ELR (cell line): ENCODE data around the gene TM9SF4.
A peak's percentile ranks its signal among the peaks of the same experiment; 100 is the strongest.
"Not testable (repeated sequence)": the region's sequence is repeated elsewhere in the genome, so short reads cannot be mapped to it uniquely, and the experiment has no call there.

Source experiments
- DNase-seq: peaks from one replicate; pipeline ENCODE4 v3.0.0-alpha.2; 2015; ENCODE audit warnings: low read depth

The TM9SF4 gene

DNA sequence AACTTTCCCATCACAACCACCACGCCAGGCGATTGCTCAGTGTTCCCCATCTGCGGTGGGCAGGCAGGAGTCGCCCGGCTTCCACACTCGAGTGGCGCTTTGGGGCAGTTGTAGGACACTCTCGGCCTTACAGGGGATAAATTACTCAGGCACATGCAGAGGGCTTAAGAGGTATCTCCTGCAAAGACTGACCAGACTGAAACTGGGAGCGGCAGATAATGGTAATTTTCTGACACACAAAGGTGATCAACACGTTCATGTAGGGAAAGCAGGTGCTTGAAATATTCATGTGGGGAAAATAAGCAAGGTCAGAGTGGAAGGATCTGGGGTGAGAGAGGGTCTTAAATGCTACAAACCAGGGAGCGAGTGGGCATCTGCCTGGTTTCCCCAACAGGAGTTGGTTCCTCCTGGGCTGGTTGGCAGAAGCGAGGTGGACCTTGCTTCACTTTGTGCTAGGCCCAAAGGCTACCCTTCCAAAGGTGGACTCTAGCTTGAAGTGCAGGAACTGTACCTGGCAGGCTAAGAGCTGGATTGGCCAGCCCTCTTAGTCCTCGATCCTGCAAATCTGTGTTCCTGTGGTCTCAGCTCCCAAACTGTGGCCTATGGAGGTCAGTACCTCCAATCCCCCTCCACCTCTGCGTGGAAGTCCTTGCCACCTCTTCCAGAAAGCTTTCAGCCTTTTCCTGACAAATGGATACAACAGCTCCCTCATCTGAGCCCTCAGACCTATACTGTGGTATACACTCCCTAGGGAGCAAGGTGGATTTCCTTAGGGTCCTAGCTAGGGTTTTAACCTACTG is 81.3 kb downstream of the TM9SF4 start:
- no peak for DNase-seq

DNA sequence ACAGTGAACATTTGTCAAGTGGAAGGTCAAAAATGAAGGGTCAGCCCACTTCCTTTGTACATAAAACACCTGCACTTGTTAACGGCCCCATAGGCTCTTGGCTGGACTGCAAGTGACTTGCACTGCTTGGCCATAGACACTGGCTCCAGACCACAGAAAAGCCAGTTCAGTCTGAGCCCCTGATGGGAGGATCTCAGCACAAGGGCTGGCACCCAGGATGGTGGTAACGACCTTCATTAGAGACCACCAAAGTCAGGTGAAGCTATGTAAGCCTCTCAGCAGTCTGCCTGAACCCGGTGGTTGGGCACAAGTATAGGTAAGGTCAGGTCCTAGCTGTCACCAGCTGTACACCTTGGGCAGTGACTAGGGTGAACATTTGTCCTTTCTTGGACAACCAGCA is 81.9 kb downstream of the TM9SF4 start:
- DNase-seq, result no peak

DNA sequence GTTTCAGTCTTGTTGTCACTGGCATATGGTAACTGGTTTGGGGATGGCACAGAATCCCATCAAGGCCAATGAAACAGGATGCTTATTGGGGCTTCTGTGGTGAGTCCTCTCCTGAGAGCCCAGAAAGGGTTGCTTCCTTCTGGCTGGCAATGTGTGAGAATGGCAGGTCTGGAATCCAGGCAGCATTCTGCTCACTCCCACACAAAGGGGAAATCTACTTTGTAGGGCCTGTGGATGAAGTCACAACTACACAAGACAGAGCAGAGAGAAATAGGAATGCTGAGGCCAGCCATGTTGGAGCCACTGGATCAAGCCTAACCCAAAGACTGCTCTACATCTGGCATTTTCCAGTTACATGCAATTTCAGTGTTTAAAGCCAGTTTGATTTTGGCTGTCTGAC is 82.4 kb downstream of the TM9SF4 start:
- no peak for DNase-seq

DNA sequence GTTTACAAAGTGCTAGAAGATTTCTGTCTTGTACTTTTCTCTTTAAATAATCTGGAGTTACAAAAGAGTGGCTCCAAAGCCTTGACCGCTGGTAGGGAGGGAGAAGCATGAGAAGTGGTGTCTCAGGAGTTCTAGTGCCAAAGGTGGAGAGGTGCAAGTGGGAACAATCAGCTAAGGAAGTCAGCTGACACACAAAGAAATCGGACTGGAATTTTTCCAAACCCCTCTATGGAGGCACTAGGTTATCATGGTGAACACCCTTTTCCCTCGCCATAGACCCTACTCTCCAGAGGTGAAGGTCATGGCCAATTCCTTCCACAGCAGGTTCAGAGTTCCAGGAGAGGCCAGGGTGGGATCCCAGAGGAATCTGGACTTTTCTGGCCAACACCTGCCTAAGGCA is 83.2 kb downstream of the TM9SF4 start:
- DNase-seq, result no peak

DNA sequence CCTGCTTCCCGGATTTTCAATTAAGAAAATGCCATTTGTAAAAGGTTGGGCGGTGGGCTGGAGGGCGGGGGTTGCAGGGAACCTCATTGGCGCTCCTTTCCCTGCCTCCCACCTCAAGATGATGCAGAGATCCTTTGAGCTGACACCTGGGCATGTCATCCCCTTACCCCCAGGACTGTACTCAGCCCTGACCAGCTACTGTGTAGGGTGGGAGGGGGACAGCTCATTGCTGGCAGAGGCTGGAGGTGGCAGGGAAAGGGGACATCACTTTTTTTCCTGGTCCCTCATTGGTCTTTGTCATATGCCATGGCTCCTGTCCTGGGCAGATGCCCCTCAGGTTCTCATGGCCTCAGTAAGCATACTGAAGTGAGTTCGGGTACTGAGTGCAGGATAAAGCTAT is 83.8 kb downstream of the TM9SF4 start:
- DNase-seq, result not testable (repeated sequence)

DNA sequence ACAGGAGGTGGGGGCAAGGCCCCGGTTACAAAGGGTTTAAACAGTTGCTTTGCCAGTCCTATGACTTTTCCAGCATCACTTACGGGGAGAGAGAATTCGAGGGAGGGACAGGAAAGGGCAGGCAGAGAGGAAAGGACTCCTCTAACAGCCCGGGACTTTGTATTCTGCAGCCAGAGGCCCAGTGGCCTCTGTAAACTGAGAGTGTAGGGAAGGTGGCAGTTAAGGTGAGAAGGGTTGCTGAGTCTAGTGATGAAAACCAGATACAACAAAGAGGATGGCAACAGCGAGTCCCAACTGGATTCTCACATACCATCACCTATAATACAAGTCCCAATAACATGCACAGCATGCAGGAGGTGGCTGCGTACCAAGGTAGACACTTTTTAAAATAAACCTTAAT is 84.5 kb downstream of the TM9SF4 start:
- DNase-seq, result no peak

DNA sequence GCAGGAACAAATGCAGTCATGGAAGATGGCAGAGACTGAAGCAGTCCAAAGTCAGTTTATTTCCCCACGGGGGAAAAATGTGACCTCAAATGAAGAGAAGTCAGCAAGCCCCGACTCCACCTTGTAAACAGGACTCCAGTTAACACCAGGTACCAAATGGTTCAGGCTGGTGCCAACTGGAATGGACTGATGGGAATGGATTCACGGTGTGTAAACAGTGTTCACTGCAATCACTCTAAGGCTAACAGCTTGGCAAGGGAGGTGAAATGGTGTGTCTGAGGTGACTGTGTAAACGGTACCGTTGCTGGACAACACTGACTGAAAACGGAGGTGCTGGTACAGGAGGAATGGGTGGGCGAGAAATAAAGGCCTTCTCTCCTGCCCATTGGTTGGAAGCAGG is 86.1 kb downstream of the TM9SF4 start:
- DNase-seq, result no peak

DNA sequence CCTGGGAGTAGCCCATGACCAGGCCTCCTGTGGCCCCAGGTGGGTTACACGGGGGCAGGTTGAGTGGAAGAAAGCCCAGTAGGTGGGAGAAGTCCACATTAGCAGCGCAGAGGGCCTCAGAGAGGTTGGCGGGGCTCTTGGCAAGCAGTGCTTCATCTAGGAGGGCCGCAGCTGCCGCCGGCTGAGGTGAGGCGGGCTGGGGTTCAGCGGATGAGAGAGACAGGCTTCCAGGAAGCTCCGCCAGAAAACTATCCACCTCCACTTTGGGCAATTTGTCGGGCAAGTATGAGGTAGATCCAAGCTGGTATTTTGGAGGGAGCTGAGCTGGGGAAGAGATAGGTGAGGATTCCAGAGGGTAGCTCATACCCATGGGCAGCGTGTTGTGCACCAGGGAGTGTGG is 87.1 kb downstream of the TM9SF4 start:
- not testable (repeated sequence) for DNase-seq

DNA sequence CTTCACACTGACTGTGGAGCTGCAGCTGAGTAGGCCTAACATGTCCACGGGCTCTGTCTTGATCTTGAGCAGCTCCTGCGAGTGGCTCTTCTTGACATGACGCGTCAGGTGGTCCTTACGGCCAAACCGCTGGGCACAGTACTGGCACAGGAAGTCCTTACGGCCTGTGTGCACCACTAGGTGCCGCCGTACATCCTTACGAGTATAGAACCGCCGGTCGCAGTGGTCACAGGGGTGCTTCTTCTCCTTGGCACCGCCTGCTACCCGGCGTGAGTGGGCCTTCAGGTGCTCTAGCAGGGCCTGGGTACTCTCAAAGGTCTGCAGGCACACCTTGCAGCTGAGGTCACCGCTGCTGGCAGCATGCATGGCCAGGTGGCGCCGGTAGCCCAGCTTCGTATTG is 87.6 kb downstream of the TM9SF4 start:
- not testable (repeated sequence) for DNase-seq

DNA sequence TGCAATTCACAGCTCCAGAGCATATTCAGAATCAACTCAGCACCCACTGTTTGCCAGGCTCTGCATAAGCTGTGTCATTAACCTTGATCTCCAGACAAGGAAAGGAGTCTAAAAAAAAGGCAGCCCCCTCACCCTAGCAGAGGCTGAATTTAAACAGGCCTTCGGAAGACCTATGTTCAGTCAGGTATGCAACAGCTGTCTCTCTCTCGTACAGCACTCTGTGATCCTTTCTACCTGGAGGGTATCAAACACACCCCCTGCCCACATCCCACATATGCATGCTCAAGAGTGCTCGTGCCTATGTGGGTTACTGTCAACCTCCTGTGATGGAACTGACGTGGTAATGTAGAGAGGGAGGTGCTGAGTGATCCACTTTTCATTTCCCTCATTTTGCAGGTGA is 89.5 kb downstream of the TM9SF4 start:
- no peak for DNase-seq

DNA sequence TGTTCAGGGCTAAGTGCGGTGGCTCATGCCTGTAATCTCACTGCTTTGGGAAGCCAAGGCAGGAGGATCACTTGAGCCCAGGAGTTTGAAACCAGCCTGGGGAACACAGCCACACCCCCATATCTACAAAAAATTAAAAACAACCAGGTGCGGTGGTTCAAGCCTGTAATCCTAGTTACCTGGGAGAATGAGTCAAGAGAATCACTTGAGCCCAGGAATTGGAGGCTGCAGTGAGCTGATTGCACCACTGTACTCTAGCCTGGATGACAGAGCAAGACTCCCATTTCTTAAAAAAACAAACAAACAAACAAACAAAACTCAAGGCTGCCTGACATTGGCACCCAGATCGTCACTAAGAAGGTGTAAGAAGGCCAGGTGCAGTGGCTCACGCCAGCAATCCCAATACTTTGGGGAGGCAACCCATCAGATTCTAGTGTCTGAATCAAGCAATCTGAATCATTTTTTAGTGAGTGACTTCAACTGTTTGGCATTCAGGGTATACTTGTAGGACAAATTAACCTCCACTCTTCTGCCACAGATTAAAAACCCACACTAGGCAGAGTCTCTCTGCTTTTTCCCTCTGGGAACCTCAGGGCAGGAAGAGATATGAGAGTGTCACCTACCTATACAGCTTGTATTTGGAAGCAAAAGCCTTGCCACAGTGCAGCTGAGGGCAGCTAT is 91.9 kb downstream of the TM9SF4 start:
- peak; percentile 63 for DNase-seq

DNA sequence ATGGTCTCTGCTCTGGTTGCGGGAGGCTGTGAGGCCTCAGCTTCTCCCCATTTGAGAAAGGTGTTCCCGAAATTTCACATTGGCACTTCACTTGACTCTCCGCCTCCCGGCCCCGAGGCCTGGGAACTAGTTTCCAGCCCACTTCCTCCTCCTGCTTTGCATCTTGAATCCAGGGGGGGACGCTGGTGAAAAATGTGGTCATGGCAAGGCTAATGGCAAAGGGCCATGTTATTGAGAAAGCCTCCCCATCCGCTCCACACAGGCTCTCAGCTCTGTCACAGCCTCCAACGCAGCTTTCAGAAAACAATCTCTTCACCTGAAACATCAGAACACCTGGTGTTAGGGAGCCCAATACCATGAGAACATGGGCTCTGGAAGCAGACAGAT is 92.5 kb downstream of the TM9SF4 start:
- no peak for DNase-seq

DNA sequence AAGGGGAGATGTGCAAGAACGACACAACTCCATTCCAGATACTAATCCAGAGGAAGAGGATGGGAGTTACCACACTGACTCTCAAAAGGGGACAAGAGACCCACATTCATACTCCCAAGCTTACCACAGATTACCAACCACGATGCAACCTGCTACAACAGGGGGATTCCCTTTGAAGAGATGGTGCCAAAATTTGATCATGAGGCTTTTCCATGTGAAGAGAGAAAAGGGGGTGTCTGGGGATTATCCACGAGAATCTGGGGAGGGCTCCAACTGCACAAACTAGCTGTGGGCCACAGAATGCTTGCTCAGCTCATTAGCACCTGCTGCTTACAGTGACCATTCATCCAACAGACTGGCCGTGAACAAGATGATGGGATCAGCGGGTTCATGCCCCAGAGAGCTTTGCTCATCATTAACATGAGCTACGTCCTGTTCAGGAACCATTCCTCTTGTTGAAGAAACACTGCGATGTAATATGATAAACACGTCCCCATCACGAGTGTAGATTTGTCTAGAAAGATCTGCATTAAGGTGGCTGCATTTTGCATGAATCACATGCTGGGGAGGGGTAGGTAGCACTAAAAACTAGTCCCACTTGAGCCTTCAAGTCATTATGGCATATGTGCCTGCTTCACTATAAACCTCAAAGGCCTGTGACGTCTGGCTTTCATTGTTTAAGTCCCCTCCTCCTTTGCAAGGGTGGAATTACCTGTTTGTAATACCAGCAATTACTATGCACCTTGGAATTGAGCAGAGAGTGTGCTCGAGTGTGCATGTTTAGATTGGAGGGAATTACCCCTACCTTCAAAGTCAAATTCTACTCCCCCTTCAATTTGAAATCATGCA is 94.1 kb downstream of the TM9SF4 start:
- no peak for DNase-seq

DNA sequence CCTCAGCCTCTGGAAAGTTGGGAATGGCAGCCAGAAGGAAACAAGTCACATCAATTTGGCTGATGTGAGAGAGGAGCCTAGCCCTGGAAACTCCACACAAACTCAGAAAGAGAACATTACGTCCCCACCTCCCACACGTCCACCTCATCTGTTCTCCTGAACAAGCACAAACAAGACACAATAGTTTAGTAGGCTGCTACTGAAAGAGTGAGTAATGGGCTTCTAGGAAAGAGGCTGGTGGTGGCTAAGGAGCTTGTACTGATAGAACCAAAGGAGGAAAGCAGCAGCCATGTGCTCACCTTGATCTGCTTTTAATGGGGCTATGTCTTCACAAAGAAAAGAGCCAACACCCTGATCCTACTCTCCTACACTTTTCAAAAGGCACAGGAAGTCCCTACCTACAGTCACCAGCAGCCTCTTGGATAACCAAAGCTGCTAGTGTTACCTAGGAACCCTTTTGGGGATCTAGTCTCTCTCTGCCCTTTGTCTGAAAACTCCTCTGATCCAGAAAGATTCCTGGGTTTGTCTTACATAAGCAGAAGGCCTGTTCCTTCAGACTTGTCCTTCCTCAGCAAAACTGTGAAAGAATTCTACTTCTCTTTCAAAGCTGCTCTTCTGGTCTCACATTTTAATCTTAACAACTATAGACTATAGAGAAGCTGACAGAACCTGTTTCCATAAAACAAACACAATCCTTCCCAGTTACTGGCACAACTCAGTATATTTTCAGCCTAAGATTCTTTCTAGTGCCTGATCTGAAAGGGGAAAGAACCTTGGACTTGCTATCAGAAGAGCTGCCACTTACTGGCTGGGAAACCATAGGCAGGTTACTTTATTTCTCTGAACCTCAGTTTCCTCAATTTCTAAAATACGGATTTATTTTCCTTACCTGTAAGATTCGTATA is 94.9 kb downstream of the TM9SF4 start:
- no peak for DNase-seq

DNA sequence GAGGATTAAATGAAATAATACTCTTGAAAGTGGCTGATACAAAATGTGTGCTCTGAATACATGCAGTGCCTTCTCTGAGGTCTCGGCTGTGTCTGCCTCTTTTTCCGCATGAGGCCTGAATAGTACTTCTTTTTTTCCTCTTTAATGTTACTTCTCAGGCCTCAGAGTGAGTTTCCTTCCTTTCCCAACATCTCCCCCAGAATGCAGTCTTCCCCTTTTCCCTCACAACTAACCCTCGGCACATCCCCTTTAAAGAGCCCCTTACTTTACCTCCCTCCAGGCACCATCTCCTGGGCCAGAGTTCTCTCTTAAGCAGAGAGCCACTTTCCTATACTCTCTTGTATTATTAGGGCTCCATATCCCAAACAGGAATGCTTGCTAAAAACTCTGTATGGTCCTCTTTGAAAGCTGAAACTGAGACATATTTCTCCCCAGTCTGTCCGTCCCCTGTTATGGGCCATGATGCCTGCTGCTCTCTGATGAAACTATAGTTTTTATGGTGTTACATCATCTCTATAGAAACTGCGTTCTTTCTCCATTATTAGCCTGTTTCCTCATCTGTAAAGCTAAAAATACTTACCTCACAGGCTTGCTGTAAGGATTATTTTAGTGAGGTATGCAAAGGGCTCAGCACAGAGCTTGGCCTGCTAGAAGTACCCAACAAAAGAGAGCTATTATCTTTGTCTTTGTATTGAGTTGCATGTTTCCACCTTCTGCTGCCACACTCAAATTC is 95.8 kb downstream of the TM9SF4 start:
- DNase-seq, result no peak

DNA sequence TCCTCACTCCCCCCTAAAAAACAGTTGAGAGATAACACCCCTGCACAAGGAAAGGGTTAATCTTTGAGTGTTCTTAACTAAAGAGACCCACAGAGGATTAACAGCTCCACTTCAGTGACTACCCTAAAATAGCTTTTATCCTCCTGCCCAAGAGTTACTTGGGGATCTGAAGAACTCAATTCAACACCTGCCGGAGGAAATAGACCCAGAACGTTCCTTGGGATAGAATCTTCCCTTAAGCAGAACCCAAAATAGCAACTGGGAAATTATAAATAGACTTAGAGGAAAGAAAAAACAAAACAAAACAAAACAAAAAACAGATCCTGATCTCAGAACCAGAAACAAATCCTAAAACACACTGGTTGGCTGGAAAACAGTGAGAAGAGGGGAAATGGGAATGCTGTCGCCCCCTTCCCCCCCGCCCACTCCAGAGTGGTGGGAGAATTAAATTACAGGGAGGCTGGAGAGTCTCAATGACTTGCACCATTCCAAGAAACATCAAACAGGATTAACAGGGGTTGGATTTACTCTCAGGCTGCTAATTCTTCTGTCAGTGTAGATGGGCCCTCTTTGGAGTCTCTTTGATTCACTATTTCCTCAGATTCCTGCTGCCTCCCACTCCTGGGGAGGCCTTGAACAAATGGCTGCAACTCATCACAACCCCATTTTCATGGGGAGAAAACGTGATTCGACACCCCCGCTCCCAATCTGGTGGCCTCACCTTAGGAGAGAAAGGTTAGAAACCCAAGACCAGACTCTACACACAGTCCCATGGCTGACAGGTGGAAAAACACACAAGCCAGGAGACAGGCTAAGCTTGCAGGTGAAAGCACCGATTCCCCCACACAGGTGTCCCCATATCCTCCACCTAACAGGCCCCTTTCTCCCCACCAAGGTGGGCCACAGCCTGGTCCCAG is 96.6 kb downstream of the TM9SF4 start:
- DNase-seq, result no peak

DNA sequence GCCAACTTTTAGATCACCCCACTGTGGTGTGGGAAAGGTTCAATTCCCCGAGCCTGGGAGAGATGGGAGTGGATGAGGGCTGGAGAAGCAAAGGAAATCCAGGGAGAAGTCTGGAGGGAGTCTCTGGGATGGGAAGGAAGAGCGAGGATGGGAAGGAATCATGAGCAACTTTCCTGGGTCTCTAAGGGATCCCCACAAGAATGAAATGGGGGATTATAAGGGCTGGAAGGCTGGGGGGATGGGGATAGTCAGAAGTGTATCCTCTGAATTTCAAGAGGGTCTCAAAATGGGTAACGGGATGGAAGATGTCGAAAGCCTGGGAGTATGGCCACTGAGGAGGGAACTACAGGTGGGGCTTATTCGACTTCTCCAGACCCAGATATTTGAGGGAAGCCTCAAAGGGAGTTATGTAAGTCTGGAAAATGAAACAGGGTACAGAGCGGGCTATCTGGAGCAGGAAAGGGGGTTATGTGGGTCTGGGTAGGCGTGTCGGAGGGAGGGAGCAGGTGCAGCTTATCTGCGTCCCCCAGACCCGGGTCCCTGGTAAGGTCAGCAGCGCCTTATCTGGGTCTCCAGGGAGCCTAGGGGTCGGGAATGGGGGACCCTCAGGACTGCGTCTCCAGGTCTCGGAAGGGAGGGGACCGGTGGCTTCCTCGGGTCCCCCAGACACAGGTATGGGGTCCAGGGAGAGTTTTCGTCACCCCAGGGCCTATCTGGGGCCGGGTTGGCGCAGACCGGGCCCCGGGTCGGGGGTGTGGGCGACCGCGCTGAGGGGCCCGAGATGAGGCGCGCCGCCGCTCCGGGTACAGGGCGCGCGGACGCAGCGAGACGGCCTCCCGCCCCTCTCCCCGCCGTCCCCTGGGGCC is 97.5 kb downstream of the TM9SF4 start:
- peak; percentile 28 for DNase-seq

DNA sequence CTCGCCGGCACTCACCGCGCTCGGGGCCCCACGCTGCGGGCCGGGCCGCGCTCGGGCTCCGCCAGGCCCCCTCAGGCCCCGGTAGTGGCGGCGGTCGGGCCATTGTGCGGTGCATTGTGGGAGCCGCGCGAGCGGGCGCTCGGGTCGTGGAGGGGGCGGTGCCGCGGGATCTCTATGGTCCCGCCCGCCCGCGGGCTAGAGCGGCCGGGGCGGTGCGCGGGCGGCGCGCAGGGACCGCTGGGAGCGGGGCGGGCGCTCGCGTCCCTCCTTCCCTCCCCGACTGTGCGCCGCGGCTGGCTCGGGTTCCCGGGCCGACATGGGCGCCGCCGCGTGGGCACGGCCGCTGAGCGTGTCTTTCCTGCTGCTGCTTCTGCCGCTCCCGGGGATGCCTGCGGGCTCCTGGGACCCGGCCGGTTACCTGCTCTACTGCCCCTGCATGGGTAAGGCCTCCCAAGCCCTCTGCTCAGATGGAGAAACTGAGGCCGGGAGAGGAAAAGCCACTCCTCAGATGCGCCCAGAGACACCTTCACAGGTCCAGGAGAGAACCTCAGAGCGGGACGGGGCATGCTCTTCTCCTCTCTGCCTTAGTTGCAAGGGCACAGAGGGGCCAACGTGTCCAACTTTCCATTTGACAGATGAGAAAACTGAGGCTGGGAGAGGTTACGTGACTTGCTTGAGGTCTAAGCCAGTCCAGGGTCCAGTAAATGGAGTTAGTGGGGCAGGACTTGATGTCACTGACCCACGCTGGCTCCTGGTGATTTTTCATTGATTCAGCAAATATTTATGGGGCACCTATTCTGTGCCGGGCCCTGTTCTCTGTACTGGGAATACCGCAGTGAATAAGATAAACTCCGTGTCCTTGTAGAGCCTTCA is 98.3 kb downstream of the TM9SF4 start, which contains the start of the genes PLAGL2 and POFUT1:
Gene PLAGL2 (minus strand): TSS at position 118 of the 873 bp plus-strand sequence. CDS start 5,565 bp downstream, outside the sequence.
Gene POFUT1 (plus strand): TSS at position 255 of the 873 bp plus-strand sequence. CDS start 62 bp downstream, at position 317.
- DNase-seq, result peak; percentile 94
